HG03342 (cell line): ENCODE data around the gene PLEKHA7.

Experiments used
- ATAC-seq: cut with Tn5 transposase; IDR thresholded peaks from one replicate; pipeline ENCODE4 v1.9.1; 2021; ENCODE audit warnings: mild to moderate bottlenecking, moderate library complexity; ENCODE audit not compliant: unreplicated experiment

The PLEKHA7 gene

DNA sequence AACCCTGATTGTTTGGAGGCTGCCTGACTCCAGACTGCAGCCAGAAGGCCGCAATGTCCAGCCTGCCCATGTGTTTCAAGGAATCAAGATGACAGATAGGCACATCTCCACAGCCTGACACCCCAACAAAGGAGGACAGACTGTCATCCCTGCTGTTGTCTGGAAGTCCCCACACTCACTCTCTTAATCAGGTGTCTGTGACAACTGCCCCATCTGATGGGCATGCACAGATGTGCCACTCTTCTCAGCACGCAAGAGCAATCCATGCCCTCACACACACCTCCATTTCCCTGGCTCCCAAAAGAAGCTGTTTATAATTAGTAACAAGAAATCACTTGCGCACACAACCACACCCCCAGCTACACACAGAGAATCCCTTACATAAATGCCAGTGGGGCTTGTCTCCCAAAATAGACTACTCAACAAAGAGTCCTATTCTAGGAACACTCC is 158.2 kb downstream of the PLEKHA7 start:
- ATAC-seq, result no peak

DNA sequence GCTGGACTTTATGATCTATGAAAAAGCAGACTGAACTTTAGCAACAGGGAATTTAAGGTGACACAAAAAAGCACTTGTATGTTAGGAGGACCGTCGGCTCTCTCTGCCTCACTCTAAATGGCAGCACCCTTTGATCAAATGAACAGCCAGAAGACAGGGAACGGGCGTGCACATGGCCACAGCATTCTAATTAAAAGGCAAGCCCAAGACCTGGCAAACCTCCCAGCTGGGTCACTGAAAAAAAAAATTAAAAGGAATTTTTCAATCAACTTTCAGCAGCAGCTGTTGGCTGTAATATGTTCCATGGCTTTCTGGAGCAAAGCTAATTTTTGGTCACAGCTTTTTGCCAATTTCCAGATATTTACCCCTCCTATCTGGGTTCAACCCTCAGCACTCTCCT is 159.2 kb downstream of the PLEKHA7 start:
- no peak for ATAC-seq

DNA sequence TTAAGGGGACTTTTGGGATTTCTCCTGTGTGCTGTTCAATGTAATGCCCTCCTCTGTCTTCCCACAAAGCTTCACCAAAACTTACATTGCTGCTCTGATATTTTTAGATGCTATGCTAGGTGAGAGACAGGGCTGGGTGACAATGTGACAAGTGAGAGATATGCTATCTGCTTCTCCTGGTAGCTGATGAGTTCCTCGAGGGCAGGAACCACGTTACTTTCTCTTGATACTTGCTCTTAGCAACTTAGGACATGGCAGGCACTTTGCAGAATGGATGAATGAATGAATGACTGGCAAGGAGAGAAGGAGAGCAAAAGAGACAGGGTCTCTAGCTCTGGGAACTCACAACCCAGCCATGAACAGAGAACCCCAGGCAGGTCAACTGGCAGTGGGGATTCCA is 160.4 kb downstream of the PLEKHA7 start:
- ATAC-seq, result no peak

DNA sequence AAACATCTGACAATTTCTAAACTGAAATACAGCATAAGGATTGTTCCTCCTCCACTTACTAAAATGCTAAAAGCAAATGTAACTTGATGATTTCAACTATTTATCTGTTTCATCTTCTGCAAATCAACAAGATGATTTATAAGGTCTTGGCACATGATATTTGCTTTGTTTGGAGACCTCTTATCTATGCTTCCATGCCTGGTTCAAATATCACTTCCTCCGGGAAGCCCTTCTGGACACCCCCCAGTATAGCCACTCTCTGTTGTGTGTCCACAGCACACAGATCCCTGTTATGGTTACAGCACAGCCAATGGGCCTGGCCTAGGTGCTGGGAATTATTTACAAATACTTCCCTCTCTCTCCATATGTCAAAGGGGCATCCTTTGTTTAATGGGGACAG is 160.9 kb downstream of the PLEKHA7 start:
- ATAC-seq, result no peak

DNA sequence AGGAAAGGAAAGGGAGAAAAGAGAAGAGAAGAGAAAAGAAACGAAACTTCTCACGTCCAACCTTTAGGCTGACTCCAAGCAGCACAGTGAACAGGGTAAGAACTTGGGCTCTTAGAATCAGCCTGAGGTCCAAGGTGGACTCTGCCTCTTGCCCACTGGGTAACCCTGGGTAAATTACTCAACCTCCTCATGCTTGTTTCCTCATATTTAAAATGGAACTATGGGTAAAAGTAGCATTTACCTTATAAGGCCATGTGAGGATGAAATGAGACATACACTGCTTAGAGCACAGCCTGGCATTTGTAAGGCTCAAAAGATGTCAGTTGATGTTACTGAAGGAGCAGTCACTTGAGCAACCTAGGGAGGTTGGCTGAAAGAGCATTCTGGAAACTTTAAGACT is 167.9 kb downstream of the PLEKHA7 start:
- ATAC-seq, result no peak

DNA sequence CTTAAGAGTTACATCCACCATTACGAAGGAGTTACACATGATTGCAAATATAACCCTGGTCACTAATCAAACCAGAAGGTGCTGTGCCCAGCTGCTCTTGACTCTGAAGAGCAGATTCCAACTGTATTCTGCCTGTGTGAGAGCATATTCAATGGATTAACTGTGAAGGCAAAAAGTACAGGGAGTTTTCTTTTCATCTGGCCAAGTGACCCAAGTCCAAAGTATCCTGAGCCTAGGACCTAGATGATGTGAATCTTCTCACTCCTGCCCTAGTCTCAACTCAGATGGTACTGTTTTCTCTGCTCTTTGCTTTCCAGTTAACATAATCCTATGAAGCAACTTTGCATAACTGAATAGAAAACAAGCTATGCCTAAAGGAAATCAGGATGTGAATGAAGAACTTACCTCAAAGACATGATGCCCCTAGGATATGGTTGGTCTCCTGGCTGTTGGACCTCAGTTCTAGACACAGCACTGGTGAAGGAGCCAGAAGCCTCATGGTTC is 169.9 kb downstream of the PLEKHA7 start:
- ATAC-seq, result no peak

DNA sequence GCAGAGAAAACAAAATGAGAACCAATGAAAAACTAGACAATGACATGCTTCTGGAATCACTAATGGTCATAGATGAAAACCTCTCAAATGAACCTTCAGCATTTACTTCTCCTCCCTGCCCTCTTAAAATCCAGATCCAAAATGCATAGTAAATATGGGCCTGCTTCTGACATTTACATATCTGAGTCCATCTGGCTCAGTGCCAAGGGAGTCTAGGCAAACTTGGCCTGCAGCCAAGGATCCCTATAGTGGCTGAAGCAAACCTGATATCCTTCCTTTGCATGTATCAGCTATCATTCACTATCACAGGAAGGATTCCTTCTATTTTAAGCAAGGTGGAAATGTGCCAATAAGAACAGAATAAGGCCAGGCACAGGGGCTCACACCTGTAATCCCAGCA is 170.9 kb downstream of the PLEKHA7 start:
- ATAC-seq, result no peak

DNA sequence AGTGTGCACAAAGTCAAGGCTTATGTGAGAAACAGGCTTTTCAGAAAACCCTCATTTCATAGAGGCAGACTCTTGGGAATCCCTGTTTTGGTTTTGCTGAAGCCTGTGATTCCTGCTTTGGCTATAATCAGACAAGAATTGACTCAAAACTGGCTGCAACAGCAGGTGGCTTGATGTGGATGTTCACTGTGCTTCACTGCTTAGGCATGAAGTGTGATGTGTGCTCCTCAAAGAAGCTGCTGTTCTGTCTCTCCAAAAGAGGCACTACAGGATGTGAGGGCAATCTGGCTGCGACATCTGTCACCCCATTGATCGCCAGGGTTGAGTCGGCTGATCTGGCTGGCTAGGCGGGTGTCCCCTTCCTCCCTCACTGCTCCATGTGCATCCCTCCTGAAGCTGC is 172.2 kb downstream of the PLEKHA7 start:
- peak; percentile 88 for ATAC-seq

DNA sequence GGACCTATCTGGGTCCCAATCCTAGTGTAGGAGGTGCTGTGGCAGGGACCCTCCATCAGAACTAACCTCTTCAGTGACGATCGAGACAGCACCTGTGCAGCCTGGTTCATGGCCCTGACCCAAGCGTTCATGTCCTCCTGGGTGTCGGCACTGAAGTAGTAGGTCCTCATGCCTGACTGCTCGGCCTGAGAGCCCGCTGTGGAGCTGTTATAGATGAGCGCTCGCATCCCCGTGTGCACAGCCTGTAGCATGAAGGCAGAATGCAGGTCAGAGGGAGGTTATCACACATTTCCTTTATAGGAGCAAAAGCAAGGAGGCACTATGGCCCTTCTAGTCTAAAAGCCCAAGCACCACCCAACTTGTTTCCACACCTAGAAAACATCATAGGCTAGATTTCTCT is 172.7 kb downstream of the PLEKHA7 start:
- ATAC-seq, result peak; percentile 33

DNA sequence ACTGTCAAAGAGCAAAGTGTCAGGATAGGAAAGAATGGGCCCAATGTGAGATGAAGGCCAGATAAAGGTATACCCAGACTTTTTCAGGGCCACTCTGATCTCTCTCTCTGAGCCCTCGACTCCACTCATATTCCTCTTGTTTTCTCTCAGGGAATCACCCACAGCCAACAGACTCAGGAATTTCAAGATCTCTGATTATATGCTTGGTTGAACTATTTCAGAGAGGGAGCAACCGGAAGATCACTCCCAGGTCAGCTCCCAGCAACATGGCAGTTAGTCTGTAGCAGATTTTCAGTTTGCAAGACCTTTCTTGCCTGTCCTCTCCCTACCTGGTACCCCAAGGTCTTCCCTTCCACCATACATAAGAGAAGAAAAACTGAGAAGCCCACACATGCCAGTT is 173.3 kb downstream of the PLEKHA7 start:
- no peak for ATAC-seq

DNA sequence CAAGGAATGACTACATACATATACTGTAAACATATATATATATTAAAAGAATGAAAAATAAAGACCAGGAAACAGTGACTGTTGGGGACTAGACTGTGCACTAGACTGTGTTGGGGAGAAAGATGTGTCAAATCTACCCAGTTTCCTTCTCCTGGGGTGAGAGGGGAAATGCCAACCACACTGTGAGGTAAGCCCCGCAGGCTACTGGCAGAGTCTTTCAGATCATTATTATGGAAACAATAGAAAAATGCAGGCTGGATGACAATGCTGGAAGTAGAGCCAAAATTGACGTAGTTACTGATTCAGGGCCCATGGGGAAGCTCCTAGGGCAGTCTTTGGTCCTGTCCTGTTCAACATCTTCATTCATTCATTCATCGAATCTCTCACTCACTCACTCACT is 174.4 kb downstream of the PLEKHA7 start:
- no peak for ATAC-seq

DNA sequence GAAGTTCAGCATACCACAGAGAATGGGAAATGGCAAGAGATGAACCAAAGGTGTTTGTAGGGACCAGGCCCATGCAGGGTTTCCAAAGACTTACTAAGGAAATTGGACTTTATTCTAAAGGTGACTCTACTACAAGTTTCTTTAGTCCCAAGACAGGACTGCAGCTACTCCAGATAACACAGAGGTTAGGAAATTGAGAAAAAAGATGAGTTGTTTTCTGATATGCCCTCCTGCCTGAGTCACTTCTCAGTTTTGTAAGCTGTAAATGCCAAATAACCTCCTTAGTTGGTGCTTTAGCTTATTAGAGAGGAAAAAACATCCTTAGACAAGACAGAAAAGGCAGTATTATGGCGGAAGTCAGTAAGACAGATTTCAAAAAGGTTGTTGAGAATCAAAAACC is 179.8 kb downstream of the PLEKHA7 start:
- no peak for ATAC-seq

DNA sequence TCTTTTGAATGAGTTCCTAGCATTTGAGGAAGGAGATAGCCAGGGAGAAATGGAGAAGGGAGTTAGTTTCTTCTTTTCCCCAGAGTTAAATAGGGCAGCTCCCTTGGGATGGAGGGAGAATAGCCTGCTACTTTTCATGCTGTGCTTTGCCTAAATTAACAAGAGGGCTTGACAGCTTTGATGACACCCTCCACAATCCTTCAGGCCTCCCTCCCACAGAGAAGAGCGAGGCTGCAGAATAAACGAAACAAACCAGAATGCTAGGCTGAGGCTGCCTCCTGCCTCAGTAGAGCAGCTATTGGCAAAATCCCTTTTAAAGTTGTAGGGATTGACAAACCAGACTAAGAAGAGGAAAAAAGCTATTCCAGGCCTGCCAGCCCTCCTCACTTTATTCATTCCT is 181.2 kb downstream of the PLEKHA7 start:
- no peak for ATAC-seq

DNA sequence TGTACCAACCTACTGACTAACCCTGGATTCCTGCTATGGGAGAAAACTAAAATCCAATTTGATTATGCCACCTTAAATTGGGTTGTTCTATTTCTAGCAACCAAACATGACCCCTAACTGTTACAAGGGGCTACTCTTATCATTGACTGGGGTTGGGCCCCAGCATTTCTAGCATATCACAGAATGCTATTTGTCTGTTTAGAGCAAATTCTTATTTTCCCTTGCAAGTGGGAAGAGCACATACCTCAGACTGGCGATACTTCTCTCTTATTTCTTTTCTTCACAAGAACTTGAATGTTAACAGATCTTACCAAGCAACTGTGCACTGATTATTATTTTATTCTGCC is 182.0 kb downstream of the PLEKHA7 start:
- no peak for ATAC-seq

DNA sequence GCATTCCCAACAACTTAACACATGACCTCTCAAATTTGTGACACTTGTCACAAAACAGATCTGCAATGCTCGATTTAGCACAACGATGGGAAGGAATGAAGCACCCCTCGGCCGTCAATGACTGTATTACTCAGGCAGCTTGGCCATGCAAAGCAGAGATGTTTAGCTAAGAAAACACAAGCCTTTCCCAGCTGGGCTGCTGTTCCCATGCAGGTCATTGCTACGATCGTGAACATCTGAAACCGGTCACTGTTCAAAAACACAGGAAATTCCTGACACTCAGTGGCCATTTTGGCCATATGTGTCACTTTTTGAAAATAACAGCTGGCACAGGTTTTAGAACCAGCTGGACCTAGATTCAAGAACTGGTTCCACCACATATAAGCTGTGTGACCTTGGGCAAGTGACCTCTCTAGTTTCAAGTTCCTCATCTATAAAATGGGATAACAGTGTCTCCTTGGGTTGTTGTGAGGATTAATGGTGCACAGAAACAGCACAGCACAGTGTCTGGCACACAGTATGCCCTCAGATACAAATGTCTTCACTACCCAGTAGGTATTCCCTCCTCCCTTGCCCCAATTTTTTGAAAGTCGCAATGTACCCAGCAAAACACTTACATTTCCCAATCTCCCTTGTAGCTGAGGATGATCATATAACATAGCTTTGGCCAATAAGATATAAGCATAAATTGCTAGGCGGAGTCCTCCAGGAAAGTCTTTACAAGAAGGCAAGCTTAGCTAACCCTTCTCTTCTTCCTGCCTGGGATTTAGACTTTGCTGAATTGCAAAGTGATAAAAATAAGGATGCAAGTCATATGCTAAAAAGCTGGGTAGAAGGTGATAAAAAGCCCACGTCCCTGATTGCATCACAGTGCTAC is 182.7 kb downstream of the PLEKHA7 start:
- no peak for ATAC-seq

DNA sequence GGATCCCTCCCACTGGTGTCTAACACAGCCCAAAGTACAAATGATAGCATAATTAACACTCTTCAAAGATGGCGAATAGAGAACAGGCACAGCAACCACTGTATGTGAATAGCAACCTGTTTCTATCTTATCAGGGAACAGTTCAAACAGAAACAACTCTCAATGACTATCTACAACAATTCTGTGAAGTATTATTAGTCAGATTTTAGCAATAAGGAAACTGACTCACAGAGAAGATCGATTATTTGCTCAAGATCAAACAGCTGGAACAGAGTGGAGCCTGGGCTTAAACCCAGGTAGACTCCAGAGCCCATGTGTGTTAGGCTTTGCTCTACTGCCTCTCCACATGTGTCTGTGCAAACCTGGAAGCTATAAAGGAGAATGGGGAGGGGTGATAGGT is 187.1 kb downstream of the PLEKHA7 start:
- ATAC-seq, result no peak

DNA sequence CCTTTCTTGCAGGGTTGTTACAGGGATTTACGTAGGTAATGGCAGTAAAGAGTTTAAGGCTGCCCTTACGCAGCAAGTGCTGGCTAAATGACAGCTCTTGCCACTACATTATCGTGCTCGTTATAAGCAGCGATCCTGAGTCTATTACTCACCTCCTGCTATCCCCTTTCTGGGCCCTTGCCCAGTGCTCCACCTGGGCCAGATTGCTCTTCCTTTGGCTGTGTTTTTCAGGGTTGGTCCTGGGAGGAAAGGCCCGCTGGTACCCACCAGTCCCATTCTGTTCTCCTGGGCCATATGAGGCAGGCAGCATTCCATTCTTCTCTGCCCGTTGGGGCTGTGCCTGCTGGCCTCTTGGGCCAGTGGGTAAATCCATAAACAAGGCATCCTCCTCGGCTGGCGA is 188.2 kb downstream of the PLEKHA7 start:
- no peak for ATAC-seq

DNA sequence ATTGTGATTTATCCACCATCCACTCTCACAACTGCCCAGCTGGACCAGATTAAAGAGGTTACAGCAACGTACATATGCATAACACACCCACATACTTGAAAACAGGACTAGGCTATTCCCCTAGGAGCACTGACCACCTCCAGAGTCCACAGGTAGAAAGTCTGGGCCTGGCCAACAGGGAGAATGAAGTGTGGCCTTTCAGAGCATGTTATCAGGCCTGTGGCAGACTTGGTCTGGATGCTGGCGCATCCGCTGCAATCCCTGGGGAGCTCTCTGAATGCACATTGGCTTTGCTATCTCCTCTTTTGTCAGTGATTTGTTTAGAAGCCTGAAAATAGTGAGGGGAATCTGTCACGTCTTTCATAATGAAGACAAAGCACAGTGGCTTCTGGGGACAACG is 189.1 kb downstream of the PLEKHA7 start:
- ATAC-seq, result no peak

DNA sequence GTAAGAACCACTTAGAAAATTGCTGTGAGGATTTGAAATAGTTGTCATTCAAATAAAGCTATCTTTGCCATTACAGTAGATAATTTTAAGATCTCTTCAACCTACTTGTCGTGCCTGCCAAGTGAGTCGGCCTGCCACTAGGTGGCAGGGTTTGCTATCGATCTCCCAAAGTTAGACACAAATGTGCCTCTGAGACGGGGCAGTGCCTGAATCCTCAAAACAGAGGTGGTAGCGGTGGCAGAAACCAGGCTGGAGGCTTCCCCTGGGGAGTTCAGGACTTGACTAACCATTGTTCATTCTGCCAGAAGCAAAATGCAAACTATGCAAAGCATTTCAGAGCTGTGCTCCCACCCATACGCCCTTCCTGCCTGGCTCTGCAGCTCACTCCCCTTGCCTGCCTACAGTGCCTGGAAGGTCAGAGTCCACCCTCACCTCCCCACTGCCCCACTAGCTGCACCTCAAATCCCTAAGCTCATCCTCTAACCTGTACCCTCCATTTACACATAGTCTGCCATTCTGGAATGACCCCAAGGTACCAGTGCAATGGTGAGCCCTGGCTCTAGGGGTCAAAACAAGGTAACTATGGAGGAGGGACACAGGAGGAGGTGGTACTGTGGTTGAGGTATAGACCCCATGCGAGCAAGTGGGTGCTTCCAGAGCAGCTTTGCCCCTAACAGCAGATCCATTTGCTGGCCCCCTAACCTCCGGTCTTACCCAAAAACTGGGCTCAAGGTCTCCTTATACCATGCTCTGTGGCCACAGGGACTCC is 193.7 kb downstream of the PLEKHA7 start:
- peak; percentile 83 for ATAC-seq

DNA sequence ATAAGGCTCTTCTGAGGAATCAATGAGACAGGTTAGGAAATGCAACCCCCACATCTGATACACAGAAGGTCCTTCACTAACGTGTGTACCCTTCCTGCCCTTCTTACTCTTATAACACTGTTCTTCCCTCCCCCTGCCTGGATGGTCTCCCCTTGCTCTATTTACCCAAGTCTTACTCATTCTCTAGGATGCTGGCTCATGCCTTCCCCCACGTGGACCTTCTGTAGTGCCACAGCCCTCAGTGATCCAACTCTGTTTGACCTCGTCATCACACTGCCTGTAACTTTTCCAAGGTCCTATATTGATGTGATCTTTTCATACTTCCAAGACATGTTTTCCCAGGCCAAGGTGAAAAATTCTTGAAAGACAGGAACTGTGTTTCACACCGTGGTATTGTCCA is 195.9 kb downstream of the PLEKHA7 start:
- ATAC-seq, result no peak

DNA sequence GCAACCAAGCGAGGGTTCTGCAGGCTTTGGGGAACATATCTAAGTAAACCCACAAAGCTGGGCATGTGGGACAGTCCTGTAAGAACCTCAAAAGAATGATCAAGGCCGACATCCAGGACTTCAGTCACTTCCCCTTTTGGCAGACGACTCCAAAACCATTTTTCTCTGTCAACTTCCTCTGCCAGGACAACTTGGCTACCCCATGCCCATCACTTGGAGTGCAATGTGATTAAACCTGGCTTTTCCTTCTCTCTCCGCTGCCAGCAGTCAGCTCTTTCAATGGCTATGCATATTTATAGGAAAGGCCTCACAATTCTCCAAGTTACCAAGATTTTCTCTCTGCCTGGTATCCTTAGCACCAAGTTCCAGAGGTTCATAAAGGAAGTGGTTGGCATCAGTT is 196.9 kb downstream of the PLEKHA7 start:
- no peak for ATAC-seq
